HEK293 (cell line): ENCODE data around the gene FAM118A.

Experiments
- BCL11A ChIP-seq: fragments of 450-650 bp; formaldehyde crosslinking; IDR thresholded peaks from 2 replicates; pipeline ENCODE4 v1.5.1; 2016; ENCODE audit warnings: low read depth, missing biosample characterization, missing genetic modification characterization
- CTCF ChIP-seq: fragments of 450-650 bp; formaldehyde crosslinking; IDR thresholded peaks from 2 replicates; pipeline ENCODE4 v1.5.1; 2016; ENCODE audit warnings: missing biosample characterization, missing genetic modification characterization
- KLF1 ChIP-seq: fragments of 450-650 bp; formaldehyde crosslinking; IDR thresholded peaks from 2 replicates; pipeline ENCODE4 v1.5.1; 2016; ENCODE audit warnings: missing biosample characterization, missing genetic modification characterization
- KLF8 ChIP-seq: fragments of 450-650 bp; formaldehyde crosslinking; IDR thresholded peaks from 2 replicates; pipeline ENCODE4 v1.5.1; 2016; ENCODE audit warnings: missing biosample characterization, missing genetic modification characterization
- OSR2 ChIP-seq: fragments of 450-650 bp; formaldehyde crosslinking; IDR thresholded peaks from 2 replicates; pipeline ENCODE4 v1.5.1; 2016; ENCODE audit warnings: missing biosample characterization, missing genetic modification characterization
- PRDM10 ChIP-seq: fragments of 450-650 bp; formaldehyde crosslinking; IDR thresholded peaks from 2 replicates; pipeline ENCODE4 v1.5.1; 2016; ENCODE audit warnings: missing biosample characterization, missing genetic modification characterization
- PRDM6 ChIP-seq: fragments of 450-650 bp; formaldehyde crosslinking; IDR thresholded peaks from 2 replicates; pipeline ENCODE4 v1.5.1; 2017; ENCODE audit warnings: missing biosample characterization, missing genetic modification characterization
- ZBTB10 ChIP-seq: fragments of 450-650 bp; formaldehyde crosslinking; IDR thresholded peaks from 2 replicates; pipeline ENCODE4 v1.5.1; 2016; ENCODE audit warnings: missing biosample characterization, missing genetic modification characterization
- ZFP3 ChIP-seq: fragments of 450-650 bp; formaldehyde crosslinking; IDR thresholded peaks from 2 replicates; pipeline ENCODE4 v1.5.1; 2016; ENCODE audit warnings: low read depth, missing biosample characterization, missing genetic modification characterization
- ZFP41 ChIP-seq: fragments of 450-650 bp; formaldehyde crosslinking; IDR thresholded peaks from 2 replicates; pipeline ENCODE4 v1.5.1; 2016; ENCODE audit warnings: missing biosample characterization, missing genetic modification characterization, borderline replicate concordance
- ZFP69B ChIP-seq: fragments of 450-650 bp; formaldehyde crosslinking; IDR thresholded peaks from 2 replicates; pipeline ENCODE4 v1.5.1; 2016; ENCODE audit warnings: missing biosample characterization, missing genetic modification characterization
- ZNF10 ChIP-seq: fragments of 450-650 bp; formaldehyde crosslinking; IDR thresholded peaks from 2 replicates; pipeline ENCODE4 v1.5.1; 2017; ENCODE audit warnings: missing biosample characterization, missing genetic modification characterization
- ZNF114 ChIP-seq: fragments of 450-650 bp; formaldehyde crosslinking; IDR thresholded peaks from 2 replicates; pipeline ENCODE4 v1.5.0; 2017; ENCODE audit warnings: missing biosample characterization, missing genetic modification characterization
- ZNF138 ChIP-seq: fragments of 450-650 bp; formaldehyde crosslinking; IDR thresholded peaks from 2 replicates; pipeline ENCODE4 v1.5.1; 2016; ENCODE audit warnings: missing biosample characterization, missing genetic modification characterization, borderline replicate concordance
- ZNF157 ChIP-seq: fragments of 450-650 bp; formaldehyde crosslinking; IDR thresholded peaks from 2 replicates; pipeline ENCODE4 v1.5.1; 2016; ENCODE audit warnings: missing biosample characterization, missing genetic modification characterization
- ZNF2 ChIP-seq: fragments of 450-650 bp; formaldehyde crosslinking; IDR thresholded peaks from 2 replicates; pipeline ENCODE4 v1.5.1; 2016; ENCODE audit warnings: missing biosample characterization, missing genetic modification characterization
- ZNF23 ChIP-seq: fragments of 450-650 bp; formaldehyde crosslinking; IDR thresholded peaks from 2 replicates; pipeline ENCODE4 v1.5.1; 2016; ENCODE audit warnings: missing biosample characterization, missing genetic modification characterization, borderline replicate concordance
- ZNF24 ChIP-seq: fragments of 450-650 bp; formaldehyde crosslinking; IDR thresholded peaks from 2 replicates; pipeline ENCODE4 v1.5.1; 2016; ENCODE audit warnings: missing biosample characterization, missing genetic modification characterization
- ZNF362 ChIP-seq: fragments of 450-650 bp; formaldehyde crosslinking; IDR thresholded peaks from 2 replicates; pipeline ENCODE4 v1.5.1; 2016; ENCODE audit warnings: missing biosample characterization, missing genetic modification characterization
- ZNF398 ChIP-seq: fragments of 450-650 bp; formaldehyde crosslinking; IDR thresholded peaks from 2 replicates; pipeline ENCODE4 v1.5.1; 2017; ENCODE audit warnings: missing biosample characterization, missing genetic modification characterization
- ZNF514 ChIP-seq: fragments of 450-650 bp; formaldehyde crosslinking; IDR thresholded peaks from 2 replicates; pipeline ENCODE4 v1.5.1; 2016; ENCODE audit warnings: missing biosample characterization, missing genetic modification characterization
- ZNF529 ChIP-seq: fragments of 450-650 bp; formaldehyde crosslinking; IDR thresholded peaks from 2 replicates; pipeline ENCODE4 v1.5.1; 2017; ENCODE audit warnings: missing genetic modification characterization, missing biosample characterization; ENCODE audit not compliant: insufficient replicate concordance
- ZNF561 ChIP-seq: fragments of 450-650 bp; IDR thresholded peaks from 2 replicates; pipeline ENCODE4 v1.5.1; 2018; ENCODE audit warnings: missing biosample characterization, missing genetic modification characterization, borderline replicate concordance
- ZNF658 ChIP-seq: fragments of 450-650 bp; formaldehyde crosslinking; IDR thresholded peaks from 2 replicates; pipeline ENCODE4; 2016; ENCODE audit warnings: missing biosample characterization, missing genetic modification characterization
- ZNF76 ChIP-seq: fragments of 450-650 bp; formaldehyde crosslinking; IDR thresholded peaks from 2 replicates; pipeline ENCODE4; 2016; ENCODE audit warnings: low read depth, missing biosample characterization, missing genetic modification characterization, borderline replicate concordance
- ZNF791 ChIP-seq: fragments of 450-650 bp; formaldehyde crosslinking; IDR thresholded peaks from 2 replicates; pipeline ENCODE4 v1.5.1; 2016; ENCODE audit warnings: missing biosample characterization, missing genetic modification characterization

Gene FAM118A

GRCh38 chr22:45309422-45310227 lies at the start of gene FAM118A (continued):
- TF ChIP-seq PRDM10 (tag by site-specific recombination) = peak; percentile 14; the same call in 1 of the 2 replicates
- no peak for TF ChIP-seq ZNF791 (tag by site-specific recombination)
- TF ChIP-seq ZNF362 = no peak
- TF ChIP-seq ZNF2 (tag by site-specific recombination) = no peak
- TF ChIP-seq ZNF529 (tag by site-specific recombination) = no peak
- peak; percentile 72; the same call in 1 of the 2 replicates for TF ChIP-seq ZNF398
- TF ChIP-seq ZNF23 (tag by site-specific recombination) = no peak
- TF ChIP-seq ZNF561 (tag by site-specific recombination) = peak; percentile 90; the same call in 1 of the 2 replicates
- no peak for TF ChIP-seq ZNF114 (tag by site-specific recombination)
- TF ChIP-seq ZNF24 (tag by site-specific recombination) = no peak
- TF ChIP-seq ZNF514 (tag by site-specific recombination) = no peak
- peak; percentile 35; the same call in 1 of the 2 replicates for TF ChIP-seq OSR2 (tag by site-specific recombination)
- peak; percentile 69 for TF ChIP-seq ZBTB10 (tag by site-specific recombination)
- TF ChIP-seq CTCF (tag by site-specific recombination) = 0 out of 2 replicates have a peak, but pooled peaks have one; percentile 5
- TF ChIP-seq ZNF157 = no peak
- no peak for TF ChIP-seq ZFP41 (tag by site-specific recombination)
- no peak for TF ChIP-seq PRDM6 (tag by site-specific recombination)
- peak; percentile 56; the same call in 1 of the 2 replicates for TF ChIP-seq KLF8 (tag by site-specific recombination)
- peak; percentile 46; the same call in 1 of the 2 replicates for TF ChIP-seq ZNF76
- TF ChIP-seq ZNF138 (tag by site-specific recombination) = no peak
- no peak for TF ChIP-seq ZFP3
- TF ChIP-seq ZFP69B (tag by site-specific recombination) = peak; percentile 45; the same call in 1 of the 2 replicates
- TF ChIP-seq BCL11A = no peak
- no peak for TF ChIP-seq ZNF658
- TF ChIP-seq ZNF10 (tag by site-specific recombination) = no peak
- TF ChIP-seq KLF1 (tag by site-specific recombination) = peak; percentile 50
